ENCODE data around the gene ROBO4. TPM values are rescaled to one million over a fixed set of nuclear protein-coding genes. Genes with fewer than 3 reads are reported as not detected.

The ROBO4 gene
- total and polyA plus RNA-seq, 2 of the 13 experiments (the other 11 are each of a cell fraction or from before 2014, with no cell fraction given), result 0.07 to 1.1 TPM

GRCh38 chr11:124875943-124876817 is 21.5 kb downstream of the ROBO4 start (continued):
- TF ChIP-seq AFF4 (CRISPR knock-in tag; IDR thresholded peaks at IDR 0.05) (no peak), ELF3 (CRISPR knock-in tag; IDR thresholded peaks at IDR 0.05) (peak; percentile 48; the same call in 1 of the 2 replicates), ZFP36L1 (CRISPR knock-in tag; IDR thresholded peaks at IDR 0.05) (0 out of 2 replicates have a peak, but pooled peaks have one; percentile 22), HHEX (CRISPR knock-in tag; IDR thresholded peaks at IDR 0.05) (no peak), ZNF776 (CRISPR knock-in tag; IDR thresholded peaks at IDR 0.05) (peak; percentile 50; the same call in 1 of the 2 replicates), ZNF747 (CRISPR knock-in tag; IDR thresholded peaks at IDR 0.05; ENCODE audit: borderline replicate concordance) (no peak), ZNF329 (CRISPR knock-in tag; IDR thresholded peaks at IDR 0.05; ENCODE audit: low read depth) (peak; percentile 62; the same call in 1 of the 2 replicates), ZNF788 (CRISPR knock-in tag; IDR thresholded peaks at IDR 0.05; ENCODE audit: borderline replicate concordance) (peak; percentile 17), KLF6 (CRISPR knock-in tag; IDR thresholded peaks at IDR 0.05) (peak; percentile 49; the same call in 1 of the 2 replicates), POLR2A (IDR thresholded peaks at IDR 0.05; ENCODE audit: insufficient read depth in 1 of 2, low read depth in 2 of 2, low read length in 2 of 2) (0 out of 4 replicates have a peak, but pooled peaks of 1 of the 2 experiments have one; percentile 28), ZNF350 (CRISPR knock-in tag; IDR thresholded peaks at IDR 0.05; ENCODE audit: borderline replicate concordance, low read depth) (peak; percentile 34; the same call in 1 of the 2 replicates), ZNF768 (CRISPR knock-in tag; IDR thresholded peaks at IDR 0.05) (peak; percentile 29; the same call in 1 of the 2 replicates)
- TF ChIP-seq, protein P1, sequence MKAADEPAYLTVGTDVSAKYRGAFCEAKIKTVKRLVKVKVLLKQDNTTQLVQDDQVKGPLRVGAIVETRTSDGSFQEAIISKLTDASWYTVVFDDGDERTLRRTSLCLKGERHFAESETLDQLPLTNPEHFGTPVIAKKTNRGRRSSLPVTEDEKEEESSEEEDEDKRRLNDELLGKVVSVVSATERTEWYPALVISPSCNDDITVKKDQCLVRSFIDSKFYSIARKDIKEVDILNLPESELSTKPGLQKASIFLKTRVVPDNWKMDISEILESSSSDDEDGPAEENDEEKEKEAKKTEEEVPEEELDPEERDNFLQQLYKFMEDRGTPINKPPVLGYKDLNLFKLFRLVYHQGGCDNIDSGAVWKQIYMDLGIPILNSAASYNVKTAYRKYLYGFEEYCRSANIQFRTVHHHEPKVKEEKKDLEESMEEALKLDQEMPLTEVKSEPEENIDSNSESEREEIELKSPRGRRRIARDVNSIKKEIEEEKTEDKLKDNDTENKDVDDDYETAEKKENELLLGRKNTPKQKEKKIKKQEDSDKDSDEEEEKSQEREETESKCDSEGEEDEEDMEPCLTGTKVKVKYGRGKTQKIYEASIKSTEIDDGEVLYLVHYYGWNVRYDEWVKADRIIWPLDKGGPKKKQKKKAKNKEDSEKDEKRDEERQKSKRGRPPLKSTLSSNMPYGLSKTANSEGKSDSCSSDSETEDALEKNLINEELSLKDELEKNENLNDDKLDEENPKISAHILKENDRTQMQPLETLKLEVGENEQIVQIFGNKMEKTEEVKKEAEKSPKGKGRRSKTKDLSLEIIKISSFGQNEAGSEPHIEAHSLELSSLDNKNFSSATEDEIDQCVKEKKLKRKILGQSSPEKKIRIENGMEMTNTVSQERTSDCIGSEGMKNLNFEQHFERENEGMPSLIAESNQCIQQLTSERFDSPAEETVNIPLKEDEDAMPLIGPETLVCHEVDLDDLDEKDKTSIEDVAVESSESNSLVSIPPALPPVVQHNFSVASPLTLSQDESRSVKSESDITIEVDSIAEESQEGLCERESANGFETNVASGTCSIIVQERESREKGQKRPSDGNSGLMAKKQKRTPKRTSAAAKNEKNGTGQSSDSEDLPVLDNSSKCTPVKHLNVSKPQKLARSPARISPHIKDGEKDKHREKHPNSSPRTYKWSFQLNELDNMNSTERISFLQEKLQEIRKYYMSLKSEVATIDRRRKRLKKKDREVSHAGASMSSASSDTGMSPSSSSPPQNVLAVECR (CRISPR knock-in tag; IDR thresholded peaks at IDR 0.05; ENCODE audit: borderline replicate concordance), result peak; percentile 60; the same call in 1 of the 2 replicates
- TF ChIP-seq, protein P2, sequence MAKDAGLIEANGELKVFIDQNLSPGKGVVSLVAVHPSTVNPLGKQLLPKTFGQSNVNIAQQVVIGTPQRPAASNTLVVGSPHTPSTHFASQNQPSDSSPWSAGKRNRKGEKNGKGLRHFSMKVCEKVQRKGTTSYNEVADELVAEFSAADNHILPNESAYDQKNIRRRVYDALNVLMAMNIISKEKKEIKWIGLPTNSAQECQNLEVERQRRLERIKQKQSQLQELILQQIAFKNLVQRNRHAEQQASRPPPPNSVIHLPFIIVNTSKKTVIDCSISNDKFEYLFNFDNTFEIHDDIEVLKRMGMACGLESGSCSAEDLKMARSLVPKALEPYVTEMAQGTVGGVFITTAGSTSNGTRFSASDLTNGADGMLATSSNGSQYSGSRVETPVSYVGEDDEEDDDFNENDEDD (CRISPR knock-in tag; IDR thresholded peaks at IDR 0.05; ENCODE audit: borderline replicate concordance), result peak; percentile 71; the same call in 1 of the 2 replicates
- TF ChIP-seq, protein P3, sequence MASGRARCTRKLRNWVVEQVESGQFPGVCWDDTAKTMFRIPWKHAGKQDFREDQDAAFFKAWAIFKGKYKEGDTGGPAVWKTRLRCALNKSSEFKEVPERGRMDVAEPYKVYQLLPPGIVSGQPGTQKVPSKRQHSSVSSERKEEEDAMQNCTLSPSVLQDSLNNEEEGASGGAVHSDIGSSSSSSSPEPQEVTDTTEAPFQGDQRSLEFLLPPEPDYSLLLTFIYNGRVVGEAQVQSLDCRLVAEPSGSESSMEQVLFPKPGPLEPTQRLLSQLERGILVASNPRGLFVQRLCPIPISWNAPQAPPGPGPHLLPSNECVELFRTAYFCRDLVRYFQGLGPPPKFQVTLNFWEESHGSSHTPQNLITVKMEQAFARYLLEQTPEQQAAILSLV (CRISPR knock-in tag; IDR thresholded peaks at IDR 0.05; ENCODE audit: borderline replicate concordance), result peak; percentile 79; the same call in 1 of the 2 replicates
- TF ChIP-seq, protein P4, sequence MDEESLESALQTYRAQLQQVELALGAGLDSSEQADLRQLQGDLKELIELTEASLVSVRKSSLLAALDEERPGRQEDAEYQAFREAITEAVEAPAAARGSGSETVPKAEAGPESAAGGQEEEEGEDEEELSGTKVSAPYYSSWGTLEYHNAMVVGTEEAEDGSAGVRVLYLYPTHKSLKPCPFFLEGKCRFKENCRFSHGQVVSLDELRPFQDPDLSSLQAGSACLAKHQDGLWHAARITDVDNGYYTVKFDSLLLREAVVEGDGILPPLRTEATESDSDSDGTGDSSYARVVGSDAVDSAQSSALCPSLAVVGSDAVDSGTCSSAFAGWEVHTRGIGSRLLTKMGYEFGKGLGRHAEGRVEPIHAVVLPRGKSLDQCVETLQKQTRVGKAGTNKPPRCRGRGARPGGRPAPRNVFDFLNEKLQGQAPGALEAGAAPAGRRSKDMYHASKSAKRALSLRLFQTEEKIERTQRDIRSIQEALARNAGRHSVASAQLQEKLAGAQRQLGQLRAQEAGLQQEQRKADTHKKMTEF (CRISPR knock-in tag; IDR thresholded peaks at IDR 0.05), result peak; percentile 47; the same call in 1 of the 2 replicates

All from HepG2 (cell line).